SK-N-SH (cell line): ENCODE results near the gene HTRA2. TPM values are rescaled to one million over a fixed set of nuclear protein-coding genes. Genes with fewer than 3 reads are reported as not detected.

Source experiments
- CTCF ChIA-PET: fragments of 300-600, 350-600 bp; formaldehyde crosslinking; extraction: SDS; loops from one replicate; lab custom pipeline; 2021; lab: Yijun Ruan, JAX
- POLR2A ChIA-PET: fragments of 350-600 bp; sonication (Branson Sonifier 250); formaldehyde crosslinking; extraction: SDS; loops from one replicate; lab custom pipeline; 2020; ENCODE audit warnings: antibody characterized with exemption, inconsistent platforms; lab: Yijun Ruan, JAX
- DNase-seq: peaks from one replicate; pipeline ENCODE4 v3.0.0; 2012
- H2AFZ ChIP-seq: fragments of 200-600 bp; sonication (generic); 2 replicates; pipeline ENCODE4 v1.8.1; 2016; ENCODE audit warnings: antibody characterized with exemption, mild to moderate bottlenecking, low read depth
- H3F3A ChIP-seq: fragments of 200-600 bp; sonication (generic); replicated peaks from 2 replicates; pipeline ENCODE3; 2016; ENCODE audit warnings: antibody characterized with exemption, mild to moderate bottlenecking; ENCODE audit not compliant: insufficient read depth
- H3K27ac ChIP-seq, 2 experiments: fragments of 200-500 bp in 1 of 2; fragments of 200-600 bp in 1 of 2; sonication (Bioruptor generic) in 1 of 2; sonication (generic), shearing (Covaris generic) in 1 of 2; 2 replicates each; pipeline versions ENCODE4 v1.5.1 to v1.6.1; 2014 to 2016; ENCODE audit warnings: low read depth in 2 of 2, inconsistent platforms in 1 of 2, low read length in 1 of 2, mild to moderate bottlenecking in 1 of 2, mixed read lengths in 1 of 2
- H3K27me3 ChIP-seq: fragments of 200-600 bp; sonication (generic), shearing (Covaris generic); 2 replicates; pipeline ENCODE4 v1.6.1; 2016; ENCODE audit warnings: mixed run types; ENCODE audit not compliant: insufficient read depth
- H3K36me3 ChIP-seq, 2 experiments: fragments of 200-500 bp in 1 of 2; fragments of 200-600 bp in 1 of 2; sonication (Bioruptor generic) in 1 of 2; sonication (generic) in 1 of 2; replicated peaks in 1 of 2; 2 replicates each; pipeline versions ENCODE3 to v1.5.1; 2014 to 2016; ENCODE audit warnings: low read length in 1 of 2, mild to moderate bottlenecking in 1 of 2; ENCODE audit not compliant: insufficient read depth in 2 of 2, control insufficient read depth in 1 of 2
- H3K4me1 ChIP-seq, 2 experiments: fragments of 200-500 bp in 1 of 2; fragments of 200-600 bp in 1 of 2; sonication (Bioruptor generic) in 1 of 2; sonication (generic), shearing (Covaris generic) in 1 of 2; 2 replicates each; pipeline versions ENCODE4 v1.5.1 to v1.6.1; 2014 to 2016; ENCODE audit warnings: low read depth in 1 of 2, low read length in 1 of 2, mixed run types in 1 of 2; ENCODE audit not compliant: insufficient read depth in 2 of 2, control insufficient read depth in 1 of 2
- H3K4me2 ChIP-seq: fragments of 200-600 bp; sonication (generic), shearing (Covaris generic); 2 replicates; pipeline ENCODE4 v1.6.1; 2017; ENCODE audit warnings: mixed run types
- H3K4me3 ChIP-seq, 2 experiments: fragments of 200-500 bp in 1 of 2; fragments of 200-600 bp in 1 of 2; sonication (Bioruptor generic) in 1 of 2; sonication (generic), shearing (Covaris generic) in 1 of 2; 2 replicates each; pipeline versions ENCODE4 v1.5.1 to v1.8.1; 2014 to 2016; ENCODE audit warnings: low read depth in 2 of 2, inconsistent platforms in 1 of 2, low read length in 1 of 2, mild to moderate bottlenecking in 1 of 2, mixed read lengths in 1 of 2, moderate library complexity in 1 of 2
- H3K79me2 ChIP-seq: fragments of 200-600 bp; sonication (generic); 2 replicates; pipeline ENCODE4 v1.8.1; 2017; ENCODE audit warnings: mild to moderate bottlenecking; ENCODE audit not compliant: insufficient read depth
- H3K9ac ChIP-seq: fragments of 200-600 bp; sonication (generic); 2 replicates; pipeline ENCODE4 v1.6.1; 2017; ENCODE audit warnings: mixed run types
- H3K9me2 ChIP-seq: fragments of 200-600 bp; sonication (generic); 2 replicates; pipeline ENCODE4 v1.6.1; 2017; ENCODE audit warnings: mixed run types
- H3K9me3 ChIP-seq: fragments of 200-600 bp; sonication (generic); 2 replicates; pipeline ENCODE4 v1.6.1; 2017; ENCODE audit warnings: mixed run types, mild to moderate bottlenecking, moderate library complexity
- H4K20me1 ChIP-seq: fragments of 200-600 bp; sonication (generic); 2 replicates; pipeline ENCODE4 v1.6.1; 2017; ENCODE audit warnings: mild to moderate bottlenecking, mixed run types; ENCODE audit not compliant: insufficient read depth
- EP300 ChIP-seq, 2 experiments: IDR thresholded peaks; 2 replicates each; pipeline versions ENCODE4 v1.4.0 to v1.6.1; 2012; ENCODE audit warnings: borderline replicate concordance in 1 of 2, low read depth in 1 of 2, low read length in 1 of 2
- FOSL2 ChIP-seq: IDR thresholded peaks from 2 replicates; pipeline ENCODE4 v1.4.0; 2012; ENCODE audit warnings: low read depth, mild to moderate bottlenecking, moderate library complexity, borderline replicate concordance
- FOXJ3 ChIP-seq: sonication (generic); formaldehyde crosslinking; IDR thresholded peaks from 2 replicates; pipeline ENCODE4 v1.5.1; 2020; ENCODE audit warnings: mild to moderate bottlenecking, missing genetic modification reagents
- GABPA ChIP-seq: IDR thresholded peaks from 2 replicates; pipeline ENCODE4 v1.4.0; 2012; ENCODE audit warnings: low read depth, mild to moderate bottlenecking
- GATA2 ChIP-seq: sonication (generic); formaldehyde crosslinking; IDR thresholded peaks from 2 replicates; pipeline ENCODE4 v1.5.0; 2020; ENCODE audit warnings: mild to moderate bottlenecking, missing genetic modification reagents
- MEF2A ChIP-seq: IDR thresholded peaks from 2 replicates; pipeline ENCODE4 v1.4.0; 2012; ENCODE audit warnings: low read depth, borderline replicate concordance
- NFIC ChIP-seq: IDR thresholded peaks from 2 replicates; pipeline ENCODE4 v1.4.0; 2012; ENCODE audit warnings: borderline replicate concordance
- PBX3 ChIP-seq: IDR thresholded peaks from 2 replicates; pipeline ENCODE4; 2012
- RCOR1 ChIP-seq: fragments of 150-350 bp; IDR thresholded peaks from 2 replicates; pipeline ENCODE4 v1.6.1; 2017; ENCODE audit warnings: antibody characterized with exemption, low read length
- REST ChIP-seq: IDR thresholded peaks from 2 replicates; pipeline ENCODE4 v1.6.1; 2012; ENCODE audit warnings: mild to moderate bottlenecking, low read depth, low read length, moderate library complexity
- RFX5 ChIP-seq: IDR thresholded peaks from 2 replicates; pipeline ENCODE4 v1.6.1; 2012; ENCODE audit warnings: mild to moderate bottlenecking, improper control_type of control experiment, low read length
- RXRA ChIP-seq: IDR thresholded peaks from 2 replicates; pipeline ENCODE4 v1.4.0; 2012; ENCODE audit warnings: low read depth, mild to moderate bottlenecking, borderline replicate concordance
- SMC3 ChIP-seq: IDR thresholded peaks from 2 replicates; pipeline ENCODE4 v1.6.1; 2012; ENCODE audit warnings: low read depth, low read length, improper control_type of control experiment
- TCF12 ChIP-seq: IDR thresholded peaks from 2 replicates; pipeline ENCODE4 v1.4.0; 2012
- TEAD4 ChIP-seq: IDR thresholded peaks from 2 replicates; pipeline ENCODE4 v1.4.0; 2012; ENCODE audit warnings: mild to moderate bottlenecking, borderline replicate concordance; ENCODE audit not compliant: insufficient read depth
- WGBS: methylation state at CpG from one replicate; pipeline ENCODE4 v1.1.6; 2017; ENCODE audit warnings: low lambda C conversion rate; 5-methylcytosine and 5-hydroxymethylcytosine counted together
- polyA plus RNA-seq, 3 experiments: library from polyadenylated mRNA; depleted of rRNA; stranded (reverse); fragments of >200 nt; gene quantifications; 2 replicates each; pipeline ENCODE4 v1.2.3, GENCODE V29; 2012

The HTRA2 gene
- polyA plus RNA-seq, 1 of the 3 experiments (the other 2 are of a cell fraction): 55.7 TPM

DNA sequence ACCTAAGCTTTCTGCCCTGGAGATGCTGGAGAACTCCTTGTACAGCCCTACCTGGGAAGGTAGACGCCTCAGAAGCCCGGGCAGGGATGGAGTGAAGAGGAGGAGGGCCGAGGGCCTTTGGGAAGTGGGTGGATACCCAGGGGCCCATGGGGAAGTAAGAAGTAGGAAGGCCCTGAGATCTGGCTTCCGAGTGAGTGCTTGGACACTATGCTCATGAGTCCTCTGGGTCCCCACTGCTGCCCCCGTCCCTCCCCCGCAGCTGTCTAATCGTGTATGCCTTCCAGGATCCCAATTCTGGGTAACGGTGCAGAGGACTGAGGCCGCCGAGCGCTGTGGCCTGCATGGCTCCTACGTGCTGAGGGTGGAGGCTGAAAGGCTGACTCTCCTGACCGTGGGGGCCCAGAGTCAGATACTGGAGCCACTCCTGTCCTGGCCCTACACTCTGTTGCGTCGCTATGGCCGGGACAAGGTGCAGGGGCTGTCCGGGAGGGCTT is 25.9 kb downstream of the HTRA2 start (continued):
- TF ChIP-seq RFX5 (no peak), NFIC (no peak), TEAD4 (no peak)

GRCh38 chr2:74556159-74556558 is 26.4 kb downstream of the HTRA2 start:
- Histone ChIP-seq H2AFZ (no peak overlapping the region), H3F3A (peaks cover 20% of the 10 kb centered on the region), H3K4me2 (peak overlapping the region; percentile 98; the same call in 1 of the 2 replicates), H3K4me3 (peak overlapping the region in 1 of 2 experiments; percentile 91; a peak in 1 of 4 replicates), H3K27me3 (no peaks in the 10 kb centered on the region), H3K9ac (no peak overlapping the region), H3K79me2 (peaks cover 47% of the 10 kb centered on the region), H3K4me1 (peaks cover 5 to 28% of the 10 kb centered on the region in 2 experiments; a peak in 1 of 4 replicates), H3K27ac (no peak overlapping the region), H3K36me3 (peaks cover 17 to 19% of the 10 kb centered on the region in 2 experiments), H4K20me1 (no peaks in the 10 kb centered on the region), H3K9me2 (no peaks in the 10 kb centered on the region), H3K9me3 (no peaks in the 10 kb centered on the region)
- TF ChIP-seq REST (no peak), RXRA (no peak), PBX3 (no peak), FOXJ3 (CRISPR knock-in tag) (no peak), GATA2 (CRISPR knock-in tag) (no peak), TCF12 (no peak)
- no peak for DNase-seq
- 97% methylated on average over 10 of the region's 14 CpGs for WGBS
- ChIA-PET CTCF (interaction anchor here (1.2 to 1.4 kb wide), 2 partner anchors 31 to 32 kb away, joined by 5 to 8 read pairs; no protein-coding TSS in a partner anchor), POLR2A (no interaction called here)

- CTCF ChIA-PET: interaction anchor here (1.1 to 1.4 kb wide), 2 partner anchors 11 to 31 kb away, joined by 3 to 5 read pairs; no protein-coding TSS in a partner anchor
- H3K27me3 ChIP-seq: no peaks in the 10 kb centered on the region
- DNase-seq: no peak
- WGBS: 99% methylated on average over 6 of the region's 6 CpGs
- H3K79me2 ChIP-seq: peaks cover 39% of the 10 kb centered on the region
- no peaks in the 10 kb centered on the region for H3K9me3 ChIP-seq
- POLR2A ChIA-PET: no interaction called here
- H3K9me2 ChIP-seq: no peaks in the 10 kb centered on the region
- H3K36me3 ChIP-seq: peaks cover 12 to 17% of the 10 kb centered on the region in 2 experiments
- no peak overlapping the region for H3K4me3 ChIP-seq
- peaks cover 5 to 24% of the 10 kb centered on the region in 2 experiments; a peak in 1 of 4 replicates for H3K4me1 ChIP-seq
- no peak overlapping the region for H3K4me2 ChIP-seq
- H3F3A ChIP-seq: peaks cover 17% of the 10 kb centered on the region
- no peaks in the 10 kb centered on the region for H4K20me1 ChIP-seq
- H2AFZ ChIP-seq: no peak overlapping the region
- no peak overlapping the region for H3K9ac ChIP-seq
- no peak overlapping the region for H3K27ac ChIP-seq
- TF ChIP-seq EP300 (IDR thresholded peaks at IDR 0.05; ENCODE audit: borderline replicate concordance in 1 of 2, low read depth in 1 of 2, low read length in 1 of 2): no peak
- TF ChIP-seq TEAD4: no peak
- no peak for TF ChIP-seq FOSL2
- no peak for TF ChIP-seq MEF2A
- TF ChIP-seq REST: no peak
- no peak for TF ChIP-seq GABPA
- TF ChIP-seq SMC3: no peak
- no peak for TF ChIP-seq NFIC
- TF ChIP-seq RCOR1: no peak
- no peak for TF ChIP-seq RXRA
Observed at GRCh38 chr2:74556831-74557370, 27.2 kb downstream of the HTRA2 start.
